SH-SY5Y (cell line): ENCODE data around the gene CARD11.

Experiments
- GATA2 ChIP-seq: IDR thresholded peaks from 2 replicates; pipeline ENCODE4 v1.6.1; 2011; ENCODE audit warnings: mild to moderate bottlenecking, low read depth, low read length
- GATA3 ChIP-seq: IDR thresholded peaks from 2 replicates; pipeline ENCODE4 v1.6.1; 2011; ENCODE audit warnings: low read depth, mild to moderate bottlenecking, low read length, moderate library complexity

GRCh38 chr7:3005257-3005656, 38.4 kb downstream of the CARD11 start:
- TF ChIP-seq GATA2 (no peak), GATA3 (no peak)
